ENCODE data around the gene FKBP2.

The FKBP2 gene

DNA sequence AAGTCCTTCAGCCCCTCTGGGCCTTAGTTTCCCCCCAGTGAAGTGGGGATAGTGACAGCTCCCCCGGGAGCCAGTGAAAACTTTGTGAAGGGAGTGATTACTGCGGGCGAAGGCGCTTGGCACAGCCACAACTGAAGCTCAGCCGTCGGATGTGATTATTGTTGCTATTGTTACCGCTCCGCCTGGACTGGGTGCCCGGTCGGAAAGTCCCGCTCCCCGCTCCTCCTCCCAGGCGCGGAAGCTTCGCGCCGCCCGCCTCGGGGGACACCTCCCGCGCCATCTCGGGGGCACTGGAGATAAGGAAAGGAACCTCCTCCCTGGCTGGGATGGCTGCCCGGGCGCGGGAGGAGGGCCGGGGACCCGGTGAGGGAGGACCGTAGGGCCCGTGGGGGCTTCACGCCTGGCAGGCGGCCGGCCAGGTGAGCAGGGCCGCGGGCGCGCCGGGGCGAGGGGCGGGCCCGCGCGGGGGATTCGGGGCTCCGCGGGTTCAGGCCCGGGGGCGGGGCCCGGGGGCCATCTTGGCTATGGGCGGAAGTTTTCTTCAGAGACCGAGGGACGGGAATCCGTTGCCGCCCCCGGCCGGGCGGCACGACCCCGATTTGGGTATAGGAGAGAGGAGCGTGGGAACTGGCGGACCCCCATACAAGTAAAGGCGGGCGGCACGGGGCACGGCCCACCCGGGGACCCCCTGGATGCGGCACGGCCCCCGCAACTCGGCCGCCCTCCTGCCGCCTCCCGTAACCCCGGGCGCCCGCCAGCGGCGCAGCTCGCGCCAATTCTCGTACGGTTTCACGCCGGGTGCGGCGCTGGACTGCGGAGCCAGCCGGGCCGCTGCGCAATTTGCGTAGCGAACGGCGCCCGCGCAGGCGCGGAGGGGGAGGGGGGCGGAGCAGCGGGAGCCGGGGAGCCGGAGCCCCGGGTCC is 44.3 kb downstream of the FKBP2 start, which contains the start of gene GPR137:
TSS of gene GPR137 (plus strand) at position 887 of the 923 bp plus-strand sequence. CDS start 677 bp downstream, outside the sequence.
- peak within 1 kb of the TSS; percentile 78 for H3K4me3 ChIP-seq (ENCODE audit: low read depth, low read length)
- TF ChIP-seq, protein P1, sequence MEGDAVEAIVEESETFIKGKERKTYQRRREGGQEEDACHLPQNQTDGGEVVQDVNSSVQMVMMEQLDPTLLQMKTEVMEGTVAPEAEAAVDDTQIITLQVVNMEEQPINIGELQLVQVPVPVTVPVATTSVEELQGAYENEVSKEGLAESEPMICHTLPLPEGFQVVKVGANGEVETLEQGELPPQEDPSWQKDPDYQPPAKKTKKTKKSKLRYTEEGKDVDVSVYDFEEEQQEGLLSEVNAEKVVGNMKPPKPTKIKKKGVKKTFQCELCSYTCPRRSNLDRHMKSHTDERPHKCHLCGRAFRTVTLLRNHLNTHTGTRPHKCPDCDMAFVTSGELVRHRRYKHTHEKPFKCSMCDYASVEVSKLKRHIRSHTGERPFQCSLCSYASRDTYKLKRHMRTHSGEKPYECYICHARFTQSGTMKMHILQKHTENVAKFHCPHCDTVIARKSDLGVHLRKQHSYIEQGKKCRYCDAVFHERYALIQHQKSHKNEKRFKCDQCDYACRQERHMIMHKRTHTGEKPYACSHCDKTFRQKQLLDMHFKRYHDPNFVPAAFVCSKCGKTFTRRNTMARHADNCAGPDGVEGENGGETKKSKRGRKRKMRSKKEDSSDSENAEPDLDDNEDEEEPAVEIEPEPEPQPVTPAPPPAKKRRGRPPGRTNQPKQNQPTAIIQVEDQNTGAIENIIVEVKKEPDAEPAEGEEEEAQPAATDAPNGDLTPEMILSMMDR (IDR thresholded peaks at IDR 0.05; ENCODE audit: low read depth, low read length), result no peak

DNA sequence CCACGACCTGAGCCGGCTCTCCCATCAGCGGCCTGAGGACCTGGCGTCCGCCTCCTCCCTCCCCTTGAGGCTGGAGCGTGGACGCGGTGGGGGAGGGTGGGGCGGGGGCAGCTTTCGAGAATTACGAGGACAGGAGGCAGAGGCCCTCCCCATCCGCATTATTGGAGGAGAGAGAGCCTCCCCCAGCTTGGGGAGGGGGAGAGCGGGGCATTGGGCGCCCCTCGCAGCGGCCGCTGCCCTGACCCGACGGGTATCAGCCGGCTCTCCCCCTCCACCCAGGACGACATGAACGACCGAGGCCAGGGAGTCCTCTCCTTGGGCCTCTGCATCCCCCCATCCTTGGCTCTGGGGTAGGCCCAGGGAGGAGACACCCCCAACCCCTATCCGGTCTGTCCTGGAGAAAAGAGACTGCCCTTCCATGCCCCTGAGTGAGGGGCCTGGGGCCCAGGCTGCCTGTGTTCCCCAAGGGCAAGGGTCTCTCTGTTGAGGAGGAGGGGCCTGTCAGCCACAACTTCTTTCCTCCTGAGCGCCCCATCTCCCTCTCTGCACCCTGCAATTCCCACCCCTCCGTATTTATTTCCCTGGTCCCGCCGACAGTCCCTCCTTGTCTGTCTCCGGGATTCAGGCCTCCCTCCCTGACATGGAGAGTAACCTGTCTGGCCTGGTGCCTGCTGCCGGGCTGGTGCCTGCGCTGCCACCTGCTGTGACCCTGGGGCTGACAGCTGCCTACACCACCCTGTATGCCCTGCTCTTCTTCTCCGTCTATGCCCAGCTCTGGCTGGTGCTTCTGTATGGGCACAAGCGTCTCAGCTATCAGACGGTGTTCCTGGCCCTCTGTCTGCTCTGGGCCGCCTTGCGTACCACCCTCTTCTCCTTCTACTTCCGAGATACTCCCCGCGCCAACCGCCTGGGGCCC is 45.2 kb downstream of the FKBP2 start:
- peak overlapping the region; percentile 78 for H3K4me3 ChIP-seq (ENCODE audit: low read depth, low read length)
- TF ChIP-seq, protein P1 (IDR thresholded peaks at IDR 0.05; ENCODE audit: low read depth, low read length), result no peak

DNA sequence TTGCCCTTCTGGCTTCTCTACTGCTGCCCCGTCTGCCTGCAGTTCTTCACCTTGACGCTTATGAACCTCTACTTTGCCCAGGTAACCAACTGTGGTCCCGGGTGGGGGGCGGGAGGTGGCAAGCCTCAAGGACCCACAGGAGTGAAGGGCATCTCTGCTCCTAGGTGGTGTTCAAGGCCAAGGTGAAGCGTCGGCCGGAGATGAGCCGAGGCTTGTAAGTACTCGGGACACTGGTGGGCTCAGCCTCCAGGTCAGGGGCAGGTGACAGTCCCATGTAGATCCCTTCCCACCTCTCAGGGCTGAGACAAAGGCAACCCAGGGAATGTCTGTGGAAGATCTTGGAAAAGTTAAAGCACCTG is 45.9 kb downstream of the FKBP2 start:
- TF ChIP-seq, protein P1 (IDR thresholded peaks at IDR 0.05; ENCODE audit: low read depth, low read length), result no peak
- H3K4me3 ChIP-seq (ENCODE audit: low read depth, low read length), result no peak overlapping the region

DNA sequence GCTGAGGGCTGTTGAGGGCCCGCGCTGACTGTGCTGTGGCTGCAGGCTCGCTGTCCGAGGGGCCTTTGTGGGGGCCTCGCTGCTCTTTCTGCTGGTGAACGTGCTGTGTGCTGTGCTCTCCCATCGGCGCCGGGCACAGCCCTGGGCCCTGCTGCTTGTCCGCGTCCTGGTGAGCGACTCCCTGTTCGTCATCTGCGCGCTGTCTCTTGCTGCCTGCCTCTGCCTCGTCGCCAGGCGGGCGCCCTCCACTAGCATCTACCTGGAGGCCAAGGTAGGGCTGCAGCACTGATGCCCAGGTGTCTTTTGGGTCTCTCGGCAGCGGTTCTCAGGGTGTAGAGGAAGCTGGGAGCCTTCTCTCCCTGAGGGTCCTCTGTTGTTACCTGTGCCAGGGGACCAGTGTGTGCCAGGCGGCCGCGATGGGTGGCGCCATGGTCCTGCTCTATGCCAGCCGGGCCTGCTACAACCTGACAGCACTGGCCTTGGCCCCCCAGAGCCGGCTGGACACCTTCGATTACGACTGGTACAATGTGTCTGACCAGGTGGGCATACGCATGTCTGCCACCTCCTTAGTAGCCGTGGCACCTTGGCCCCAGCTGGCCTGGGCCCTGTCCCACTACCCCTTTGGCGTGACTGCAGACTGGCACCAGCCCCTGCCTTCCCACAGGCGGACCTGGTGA is 46.9 kb downstream of the FKBP2 start:
- H3K4me3 ChIP-seq (ENCODE audit: low read depth, low read length), result no peak overlapping the region
- TF ChIP-seq, protein P1 (IDR thresholded peaks at IDR 0.05; ENCODE audit: low read depth, low read length), result no peak

DNA sequence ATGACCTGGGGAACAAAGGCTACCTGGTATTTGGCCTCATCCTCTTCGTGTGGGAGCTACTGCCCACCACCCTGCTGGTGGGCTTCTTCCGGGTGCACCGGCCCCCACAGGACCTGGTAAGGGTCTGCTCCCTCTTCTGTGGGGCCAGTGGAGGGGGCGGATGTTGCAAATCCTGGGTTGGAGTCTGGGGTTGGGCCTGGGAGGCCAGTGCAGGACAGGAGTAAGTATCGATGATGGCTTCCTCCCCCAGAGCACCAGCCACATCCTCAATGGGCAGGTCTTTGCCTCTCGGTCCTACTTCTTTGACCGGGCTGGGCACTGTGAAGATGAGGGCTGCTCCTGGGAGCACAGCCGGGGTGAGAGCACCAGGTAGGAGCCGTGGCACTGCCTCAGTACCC is 47.5 kb downstream of the FKBP2 start:
- TF ChIP-seq, protein P1 (IDR thresholded peaks at IDR 0.05; ENCODE audit: low read depth, low read length), result no peak
- no peak overlapping the region for H3K4me3 ChIP-seq (ENCODE audit: low read depth, low read length)

DNA sequence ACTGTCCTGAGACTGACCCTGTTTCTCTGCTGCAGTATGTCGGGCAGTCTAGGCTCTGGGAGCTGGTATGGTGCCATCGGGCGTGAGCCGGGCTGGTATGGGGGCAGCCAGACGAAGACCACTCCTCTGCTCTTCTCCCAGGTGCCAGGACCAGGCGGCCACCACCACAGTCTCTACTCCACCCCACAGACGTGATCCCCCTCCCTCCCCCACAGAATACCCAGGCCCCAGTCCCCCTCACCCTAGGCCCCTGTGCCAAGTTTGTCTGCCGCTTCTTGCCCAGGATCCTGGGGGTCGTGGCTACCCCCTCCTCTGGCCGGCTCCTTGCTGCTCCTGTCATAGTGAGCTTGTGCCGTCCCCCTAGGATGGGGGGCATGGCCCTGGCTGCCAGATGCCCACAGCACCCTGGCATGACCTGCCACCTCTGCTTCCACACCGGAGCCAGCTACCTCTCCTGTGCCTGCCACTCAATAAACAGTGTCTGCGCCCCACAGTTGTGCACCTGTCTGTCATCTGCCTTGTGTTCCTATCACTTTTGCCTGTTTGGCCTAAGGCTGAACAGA is 48.2 kb downstream of the FKBP2 start:
- TF ChIP-seq, protein P1 (IDR thresholded peaks at IDR 0.05; ENCODE audit: low read depth, low read length), result no peak
- no peak overlapping the region for H3K4me3 ChIP-seq (ENCODE audit: low read depth, low read length)

All from WI38 (cell line).